HG03280 (cell line): ENCODE data around the gene ZNRD2.

Source experiments
- ATAC-seq: cut with Tn5 transposase; IDR thresholded peaks from one replicate; pipeline ENCODE4 v1.9.1; 2021; ENCODE audit warnings: mild to moderate bottlenecking, moderate library complexity; ENCODE audit not compliant: unreplicated experiment

The ZNRD2 gene

GRCh38 chr11:65537620-65538231 is 32.6 kb upstream of the ZNRD2 start:
- no peak for ATAC-seq

GRCh38 chr11:65538232-65538914 is 31.9 kb upstream of the ZNRD2 start:
- ATAC-seq, result no peak

GRCh38 chr11:65538915-65539743 is 31.1 kb upstream of the ZNRD2 start:
- no peak for ATAC-seq

GRCh38 chr11:65539744-65540289 is 30.5 kb upstream of the ZNRD2 start:
- ATAC-seq, result peak; percentile 65

GRCh38 chr11:65540290-65541092 is 29.8 kb upstream of the ZNRD2 start:
- peak; percentile 69 for ATAC-seq

GRCh38 chr11:65541093-65541982 is 28.9 kb upstream of the ZNRD2 start:
- no peak for ATAC-seq

GRCh38 chr11:65542738-65543390 is 27.4 kb upstream of the ZNRD2 start:
- ATAC-seq, result no peak

- ATAC-seq, result no peak
These were observed 24.4 kb upstream of the ZNRD2 start for GRCh38 chr11:65545853-65546216.

GRCh38 chr11:65546217-65546958 is 23.9 kb upstream of the ZNRD2 start:
- peak; percentile 67 for ATAC-seq

- ATAC-seq, result no peak
These were observed 22.7 kb upstream of the ZNRD2 start for GRCh38 chr11:65547446-65548125.

- no peak for ATAC-seq
These were observed 21.9 kb upstream of the ZNRD2 start for GRCh38 chr11:65548395-65548794.

- no peak for ATAC-seq
These were observed 21.2 kb upstream of the ZNRD2 start for GRCh38 chr11:65549096-65549495.

- ATAC-seq, result no peak
These were observed 18.5 kb upstream of the ZNRD2 start for GRCh38 chr11:65551572-65552387.

GRCh38 chr11:65552388-65552951 is 17.8 kb upstream of the ZNRD2 start:
- no peak for ATAC-seq

- ATAC-seq, result no peak
These were observed 16.8 kb upstream of the ZNRD2 start for GRCh38 chr11:65553301-65554001.
